AG04450 (cell line): ENCODE results near the gene TRIM39. TPM values are rescaled to one million over a fixed set of nuclear protein-coding genes. Genes with fewer than 3 reads are reported as not detected.

Experiments used
- CTCF ChIA-PET: fragments of 300-600, 350-600 bp; formaldehyde crosslinking; extraction: SDS; loops from one replicate; lab custom pipeline; 2022; ENCODE audit warnings: antibody characterized with exemption, inconsistent platforms; lab: Charles Lee
- POLR2A ChIA-PET: fragments of 350-600 bp; formaldehyde crosslinking; extraction: SDS; loops from one replicate; lab custom pipeline; 2021; ENCODE audit warnings: antibody characterized with exemption, inconsistent platforms; lab: Yijun Ruan, JAX
- DNase-seq: peaks from one replicate; pipeline ENCODE4 v3.0.0-alpha.2; 2011; ENCODE audit warnings: low read depth, low spot score
- H3K27ac ChIP-seq: one replicate; pipeline ENCODE4 v1.5.1; 2012; ENCODE audit warnings: low read depth, low read length, control low read depth
- H3K27me3 ChIP-seq: one replicate; pipeline ENCODE4 v1.6.0; 2012; ENCODE audit warnings: low read length; ENCODE audit not compliant: control insufficient read depth, insufficient read depth
- H3K4me3 ChIP-seq: 2 replicates; pipeline ENCODE4 v1.5.1; 2011; ENCODE audit warnings: mild to moderate bottlenecking, low read depth, low read length, control low read depth
- H3K9me3 ChIP-seq: 2 replicates; pipeline ENCODE4 v1.5.1; 2012; ENCODE audit warnings: low read length; ENCODE audit not compliant: control insufficient read depth, insufficient read depth
- polyA plus RNA-seq: library from polyadenylated mRNA; depleted of rRNA; stranded (reverse); fragments of >200 nt; gene quantifications from 2 replicates; pipeline ENCODE4 v1.2.3, GENCODE V29; 2011
- TF ChIP-seq, protein P1 (sequence below): IDR thresholded peaks from 2 replicates; pipeline ENCODE4 v1.5.1; 2011; ENCODE audit warnings: low read depth, low read length, control low read depth, inconsistent platforms

TRIM39 gene
- polyA plus RNA-seq, 1 experiment = 6.7 TPM

DNA sequence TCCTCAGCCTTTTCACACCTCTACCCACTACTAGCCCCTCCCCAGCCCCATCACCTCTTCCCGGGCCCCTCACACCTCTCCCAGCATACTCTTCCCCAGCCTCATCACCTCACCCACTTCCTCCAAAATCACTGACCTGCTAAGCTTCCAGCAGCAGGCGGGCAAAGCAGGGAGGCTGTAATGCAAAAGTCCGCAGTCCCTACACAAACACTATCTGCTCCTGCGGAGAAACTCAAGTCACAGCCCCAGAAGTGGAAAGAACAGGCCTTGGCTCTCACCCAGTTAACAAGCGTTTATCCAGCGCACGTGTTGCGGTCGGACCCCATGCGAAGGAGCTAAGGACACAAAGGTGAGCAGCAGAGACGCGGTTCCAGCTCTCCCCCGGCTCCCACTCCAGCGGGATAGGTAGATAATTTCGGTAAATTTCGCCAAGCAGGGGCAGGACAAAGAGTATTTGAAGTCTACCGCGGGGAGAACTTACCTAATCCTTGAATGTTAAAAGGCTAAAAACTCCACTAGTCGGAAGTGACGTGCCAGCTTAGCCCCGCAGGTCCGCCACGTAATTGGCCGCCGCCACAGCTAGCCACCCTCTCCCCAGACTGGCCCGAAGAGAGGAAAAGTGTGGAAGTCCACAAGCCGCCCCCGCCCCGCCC is 728 bp upstream of the TRIM39 start:
- peak overlapping the region; percentile 93 for H3K27ac ChIP-seq
- peak overlapping the region; percentile 67 for H3K4me3 ChIP-seq
- H3K27me3 ChIP-seq = no peaks in the 10 kb centered on the region
- TF ChIP-seq, protein P1, sequence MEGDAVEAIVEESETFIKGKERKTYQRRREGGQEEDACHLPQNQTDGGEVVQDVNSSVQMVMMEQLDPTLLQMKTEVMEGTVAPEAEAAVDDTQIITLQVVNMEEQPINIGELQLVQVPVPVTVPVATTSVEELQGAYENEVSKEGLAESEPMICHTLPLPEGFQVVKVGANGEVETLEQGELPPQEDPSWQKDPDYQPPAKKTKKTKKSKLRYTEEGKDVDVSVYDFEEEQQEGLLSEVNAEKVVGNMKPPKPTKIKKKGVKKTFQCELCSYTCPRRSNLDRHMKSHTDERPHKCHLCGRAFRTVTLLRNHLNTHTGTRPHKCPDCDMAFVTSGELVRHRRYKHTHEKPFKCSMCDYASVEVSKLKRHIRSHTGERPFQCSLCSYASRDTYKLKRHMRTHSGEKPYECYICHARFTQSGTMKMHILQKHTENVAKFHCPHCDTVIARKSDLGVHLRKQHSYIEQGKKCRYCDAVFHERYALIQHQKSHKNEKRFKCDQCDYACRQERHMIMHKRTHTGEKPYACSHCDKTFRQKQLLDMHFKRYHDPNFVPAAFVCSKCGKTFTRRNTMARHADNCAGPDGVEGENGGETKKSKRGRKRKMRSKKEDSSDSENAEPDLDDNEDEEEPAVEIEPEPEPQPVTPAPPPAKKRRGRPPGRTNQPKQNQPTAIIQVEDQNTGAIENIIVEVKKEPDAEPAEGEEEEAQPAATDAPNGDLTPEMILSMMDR = no peak
- POLR2A ChIA-PET = interaction anchor here (1.9 kb wide), 1 partner anchor 112 kb away, joined by 6 read pairs; the partner anchor contains the start of gene TRIM26
- CTCF ChIA-PET = interaction anchor here (0.6 to 2.2 kb wide), 5 partner anchors 32 to 177 kb away, joined by 3 to 7 read pairs (median 4); no protein-coding TSS in a partner anchor
- DNase-seq = peak; percentile 51
- no peaks in the 10 kb centered on the region for H3K9me3 ChIP-seq

DNA sequence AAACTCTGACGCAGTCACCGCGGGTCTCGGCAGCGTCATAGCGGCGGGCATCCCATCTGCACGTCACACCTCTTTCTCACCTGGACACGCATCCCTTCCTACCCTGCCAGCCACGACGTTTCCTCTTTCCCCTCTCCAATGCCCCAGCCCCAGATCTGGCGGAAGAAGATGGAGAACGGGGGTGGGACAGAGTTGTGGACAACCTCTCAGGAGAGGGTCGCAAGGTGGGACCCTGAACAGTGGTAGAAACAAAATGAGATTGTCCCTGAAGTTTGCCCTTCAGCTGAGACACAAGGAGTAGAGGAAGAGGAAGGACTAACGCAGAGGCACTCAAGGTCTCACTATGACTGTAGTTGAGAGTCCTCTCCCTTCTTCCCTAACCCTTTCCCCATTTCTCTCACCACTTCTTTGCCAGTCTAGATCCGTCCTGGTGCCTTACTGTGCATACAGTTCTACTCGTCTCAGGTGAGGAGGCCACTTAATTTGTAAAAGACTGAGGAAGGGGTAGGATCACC is 562 bp downstream of the TRIM39 start:
- TF ChIP-seq, protein P1 = no peak
- H3K9me3 ChIP-seq = no peaks in the 10 kb centered on the region
- ChIA-PET CTCF (no interaction called here), POLR2A (interaction anchor here (1.9 kb wide), 1 partner anchor 114 kb away, joined by 6 read pairs; the partner anchor contains the start of gene TRIM26)
- no peak for DNase-seq
- no peaks in the 10 kb centered on the region for H3K27me3 ChIP-seq
- peak overlapping the region; percentile 67 for H3K4me3 ChIP-seq
- peak overlapping the region; percentile 76 for H3K27ac ChIP-seq

DNA sequence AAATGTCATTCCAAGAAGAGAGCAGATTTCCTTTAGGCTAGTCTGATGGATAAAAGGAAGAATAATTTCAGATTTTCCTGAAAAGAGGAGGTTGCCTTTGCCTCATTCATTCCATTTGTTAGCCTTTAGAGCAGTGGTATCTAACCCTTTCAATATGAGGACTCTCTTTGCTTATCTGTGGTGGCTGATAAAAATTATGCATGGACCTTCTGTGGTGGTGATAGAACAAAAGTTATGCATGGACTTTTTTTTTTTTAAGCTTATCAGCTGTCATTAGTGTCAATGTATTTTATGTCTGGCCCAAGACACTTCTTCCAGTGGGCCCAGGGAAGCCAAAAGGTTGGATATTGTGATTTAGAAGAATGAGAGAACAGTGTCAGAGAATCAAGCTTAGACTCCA is 1.7 kb downstream of the TRIM39 start:
- no peaks in the 10 kb centered on the region for H3K27me3 ChIP-seq
- no peak for DNase-seq
- H3K9me3 ChIP-seq = no peaks in the 10 kb centered on the region
- H3K27ac ChIP-seq = no peak overlapping the region
- H3K4me3 ChIP-seq = no peak overlapping the region
- POLR2A ChIA-PET = interaction anchor here (0.7 kb wide), 1 partner anchor 762 kb away, joined by 3 read pairs; no protein-coding TSS in a partner anchor
- TF ChIP-seq, protein P1 = no peak
- CTCF ChIA-PET = no interaction called here

DNA sequence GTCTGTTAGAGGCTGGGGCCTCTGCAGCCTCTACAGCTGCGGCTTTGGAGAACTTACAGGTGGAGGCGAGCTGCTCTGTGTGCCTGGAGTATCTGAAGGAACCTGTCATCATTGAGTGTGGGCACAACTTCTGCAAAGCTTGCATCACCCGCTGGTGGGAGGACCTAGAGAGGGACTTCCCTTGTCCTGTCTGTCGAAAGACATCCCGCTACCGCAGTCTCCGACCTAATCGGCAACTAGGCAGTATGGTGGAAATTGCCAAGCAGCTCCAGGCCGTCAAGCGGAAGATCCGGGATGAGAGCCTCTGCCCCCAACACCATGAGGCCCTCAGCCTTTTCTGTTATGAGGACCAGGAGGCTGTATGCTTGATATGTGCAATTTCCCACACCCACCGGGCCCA is 2.6 kb downstream of the TRIM39 start:
- TF ChIP-seq, protein P1 = no peak
- Histone ChIP-seq H3K9me3 (no peaks in the 10 kb centered on the region), H3K4me3 (no peak overlapping the region), H3K27ac (no peak overlapping the region), H3K27me3 (no peaks in the 10 kb centered on the region)
- ChIA-PET POLR2A (interaction anchor here (0.7 kb wide), 1 partner anchor 115 kb away, joined by 3 read pairs; no protein-coding TSS in a partner anchor), CTCF (no interaction called here)
- no peak for DNase-seq

DNA sequence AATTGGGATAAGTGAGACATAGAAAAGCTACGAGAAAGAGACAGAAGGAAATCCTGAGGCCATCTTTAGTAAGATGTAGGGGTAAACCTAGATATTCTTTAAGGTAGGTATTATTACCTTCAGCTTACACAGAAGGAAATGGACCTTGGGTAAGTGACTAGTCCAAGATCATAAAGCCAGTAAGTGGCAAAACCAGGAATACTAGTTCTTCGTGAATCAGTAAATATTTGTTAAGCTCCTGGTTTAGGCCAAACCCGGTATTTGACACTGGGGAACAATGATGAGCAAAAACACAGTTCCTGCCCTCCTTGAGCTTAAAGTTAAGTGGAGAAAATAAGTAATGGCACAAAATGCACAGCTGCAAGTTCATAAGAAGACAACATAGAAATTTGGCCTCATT is 5.3 kb downstream of the TRIM39 start:
- Histone ChIP-seq H3K27me3 (no peaks in the 10 kb centered on the region), H3K4me3 (no peak overlapping the region), H3K9me3 (no peaks in the 10 kb centered on the region), H3K27ac (no peak overlapping the region)
- TF ChIP-seq, protein P1 = no peak
- no peak for DNase-seq
- ChIA-PET POLR2A (no interaction called here), CTCF (interaction anchor here (0.8 kb wide), 1 partner anchor 679 kb away, joined by 3 read pairs; no protein-coding TSS in a partner anchor)
